ENCODE results near the gene KAT2B.

KAT2B gene

GRCh38 chr3:20194793-20195460 is 154.7 kb downstream of the KAT2B start:
- H3K4me3 ChIP-seq (ENCODE audit: low read depth, low read length) = no peak overlapping the region
- TF ChIP-seq, protein P1, sequence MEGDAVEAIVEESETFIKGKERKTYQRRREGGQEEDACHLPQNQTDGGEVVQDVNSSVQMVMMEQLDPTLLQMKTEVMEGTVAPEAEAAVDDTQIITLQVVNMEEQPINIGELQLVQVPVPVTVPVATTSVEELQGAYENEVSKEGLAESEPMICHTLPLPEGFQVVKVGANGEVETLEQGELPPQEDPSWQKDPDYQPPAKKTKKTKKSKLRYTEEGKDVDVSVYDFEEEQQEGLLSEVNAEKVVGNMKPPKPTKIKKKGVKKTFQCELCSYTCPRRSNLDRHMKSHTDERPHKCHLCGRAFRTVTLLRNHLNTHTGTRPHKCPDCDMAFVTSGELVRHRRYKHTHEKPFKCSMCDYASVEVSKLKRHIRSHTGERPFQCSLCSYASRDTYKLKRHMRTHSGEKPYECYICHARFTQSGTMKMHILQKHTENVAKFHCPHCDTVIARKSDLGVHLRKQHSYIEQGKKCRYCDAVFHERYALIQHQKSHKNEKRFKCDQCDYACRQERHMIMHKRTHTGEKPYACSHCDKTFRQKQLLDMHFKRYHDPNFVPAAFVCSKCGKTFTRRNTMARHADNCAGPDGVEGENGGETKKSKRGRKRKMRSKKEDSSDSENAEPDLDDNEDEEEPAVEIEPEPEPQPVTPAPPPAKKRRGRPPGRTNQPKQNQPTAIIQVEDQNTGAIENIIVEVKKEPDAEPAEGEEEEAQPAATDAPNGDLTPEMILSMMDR (IDR thresholded peaks at IDR 0.05; ENCODE audit: control insufficient read depth, extremely low read depth, insufficient read depth) = no peak
- no peak for DNase-seq (ENCODE audit: low read depth)

DNA sequence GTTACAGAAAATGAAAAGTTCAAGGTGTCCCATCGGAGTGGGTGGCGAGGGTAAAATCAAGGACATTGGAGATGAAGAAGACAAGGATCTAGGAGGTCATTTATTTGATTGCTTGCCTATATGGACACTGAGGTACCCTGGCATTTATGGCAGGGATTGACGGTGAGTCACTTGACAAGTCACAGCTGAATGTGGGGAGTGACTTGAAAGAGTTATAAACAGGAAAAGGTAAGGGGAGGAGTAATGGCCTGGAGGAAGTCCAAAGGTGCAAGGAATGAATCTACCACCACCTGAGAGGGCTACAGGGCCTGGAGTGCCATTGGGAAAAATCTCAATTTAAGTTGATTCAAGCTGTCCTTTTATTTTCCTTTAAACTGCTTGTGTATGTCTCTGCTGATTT is 157.5 kb downstream of the KAT2B start:
- DNase-seq (ENCODE audit: low read depth) = no peak
- H3K4me3 ChIP-seq (ENCODE audit: low read depth, low read length) = no peak overlapping the region
- TF ChIP-seq, protein P1 (IDR thresholded peaks at IDR 0.05; ENCODE audit: control insufficient read depth, extremely low read depth, insufficient read depth) = no peak

DNA sequence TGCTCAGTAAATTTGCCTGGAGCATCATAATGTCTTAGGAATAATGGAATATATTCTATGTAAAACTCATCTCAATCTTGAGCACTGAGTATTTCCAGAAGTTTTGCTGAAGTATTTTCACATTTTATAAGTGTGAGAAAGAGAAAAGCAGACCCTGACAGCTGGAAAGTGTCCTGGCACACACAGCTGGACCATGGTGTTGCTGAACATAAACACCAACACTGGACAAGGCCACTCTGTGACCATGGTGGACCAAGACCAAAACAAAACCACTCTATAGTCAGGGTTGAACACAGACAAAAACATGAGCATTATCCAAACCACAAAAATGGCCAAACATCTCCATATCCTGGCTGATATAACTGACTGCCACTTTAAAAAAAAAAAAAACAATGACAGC is 160.9 kb downstream of the KAT2B start:
- no peak for DNase-seq (ENCODE audit: low read depth)
- no peak overlapping the region for H3K4me3 ChIP-seq (ENCODE audit: low read depth, low read length)
- TF ChIP-seq, protein P1 (IDR thresholded peaks at IDR 0.05; ENCODE audit: control insufficient read depth, extremely low read depth, insufficient read depth) = no peak
